Erythroblast (primary cell): ENCODE results near the gene ZNF697.
"Not testable (repeated sequence)": the region's sequence is repeated elsewhere in the genome, so short reads cannot be mapped to it uniquely, and the experiment has no call there.

Experiments
- GATA1 ChIP-seq: IDR thresholded peaks from 2 replicates; pipeline ENCODE4 v1.6.1; 2011; ENCODE audit warnings: low read depth, mild to moderate bottlenecking, control low read depth, low read length, moderate library complexity
- POLR2A ChIP-seq: IDR thresholded peaks from 2 replicates; pipeline ENCODE4 v1.6.1; 2011; ENCODE audit warnings: mild to moderate bottlenecking, low read length

- not testable (repeated sequence) for TF ChIP-seq POLR2A, GATA1
Measured at GRCh38 chr1:119696863-119697262, 48.8 kb upstream of the ZNF697 start.
